ENCODE measurements around the gene ZMIZ2. TPM values are rescaled to one million over a fixed set of nuclear protein-coding genes. Genes with fewer than 3 reads are reported as not detected.
"Not testable (repeated sequence)": the region's sequence is repeated elsewhere in the genome, so short reads cannot be mapped to it uniquely, and the experiment has no call there.

The ZMIZ2 gene
- polyA plus RNA-seq, 2 donors = 22.5 to 66.6 TPM

DNA sequence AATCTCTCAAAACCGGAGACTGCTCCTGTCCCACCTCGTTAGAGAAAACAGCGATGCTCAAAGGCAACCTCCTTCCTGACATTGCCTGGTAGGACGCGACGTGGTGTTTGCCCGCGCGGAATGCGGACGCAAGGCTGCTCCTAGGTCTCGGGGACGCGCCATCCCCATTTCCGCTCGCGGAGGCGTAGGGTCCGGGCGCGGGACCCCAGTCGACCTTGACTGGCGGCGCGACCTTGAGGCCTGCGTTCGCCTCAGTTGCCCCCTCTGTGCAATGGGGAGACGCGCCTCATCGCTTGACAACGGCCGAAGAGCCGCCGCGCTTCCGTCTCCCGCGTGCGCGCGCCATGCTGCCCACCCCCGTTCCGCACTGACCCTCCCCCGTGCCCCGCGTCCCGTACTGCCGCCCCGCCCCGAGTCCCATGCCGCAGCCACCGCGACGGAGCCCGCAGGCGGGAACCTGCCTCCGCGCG, 47.4 kb downstream of the ZMIZ2 start:
- Histone ChIP-seq H3K4me1 (ENCODE audit: control insufficient read depth in 2 of 2, insufficient read depth in 2 of 2, low read length in 1 of 2) (no peaks in the 10 kb centered on the region), H3K9me3 (ENCODE audit: control insufficient read depth in 2 of 2, insufficient read depth in 1 of 2, low read depth in 1 of 2, low read length in 1 of 2) (no peaks in the 10 kb centered on the region), H3K4me3 (ENCODE audit: low read depth in 1 of 2, low read length in 2 of 2) (peak overlapping the region; percentile 74 to 79), H3K27ac (ENCODE audit: low read depth in 2 of 2, low read length in 1 of 2) (peak overlapping the region; percentile 90 to 100), H3K27me3 (ENCODE audit: control insufficient read depth in 1 of 2, insufficient read depth in 2 of 2, low read length in 2 of 2) (no peaks in the 10 kb centered on the region), H3K36me3 (ENCODE audit: control insufficient read depth in 2 of 2, insufficient read depth in 2 of 2, low read length in 1 of 2) (peaks cover 3 to 14% of the 10 kb centered on the region in 2 donors)
- 0 to 1% methylated on average over 59 of the region's 59 CpGs for WGBS, 2 donors

DNA sequence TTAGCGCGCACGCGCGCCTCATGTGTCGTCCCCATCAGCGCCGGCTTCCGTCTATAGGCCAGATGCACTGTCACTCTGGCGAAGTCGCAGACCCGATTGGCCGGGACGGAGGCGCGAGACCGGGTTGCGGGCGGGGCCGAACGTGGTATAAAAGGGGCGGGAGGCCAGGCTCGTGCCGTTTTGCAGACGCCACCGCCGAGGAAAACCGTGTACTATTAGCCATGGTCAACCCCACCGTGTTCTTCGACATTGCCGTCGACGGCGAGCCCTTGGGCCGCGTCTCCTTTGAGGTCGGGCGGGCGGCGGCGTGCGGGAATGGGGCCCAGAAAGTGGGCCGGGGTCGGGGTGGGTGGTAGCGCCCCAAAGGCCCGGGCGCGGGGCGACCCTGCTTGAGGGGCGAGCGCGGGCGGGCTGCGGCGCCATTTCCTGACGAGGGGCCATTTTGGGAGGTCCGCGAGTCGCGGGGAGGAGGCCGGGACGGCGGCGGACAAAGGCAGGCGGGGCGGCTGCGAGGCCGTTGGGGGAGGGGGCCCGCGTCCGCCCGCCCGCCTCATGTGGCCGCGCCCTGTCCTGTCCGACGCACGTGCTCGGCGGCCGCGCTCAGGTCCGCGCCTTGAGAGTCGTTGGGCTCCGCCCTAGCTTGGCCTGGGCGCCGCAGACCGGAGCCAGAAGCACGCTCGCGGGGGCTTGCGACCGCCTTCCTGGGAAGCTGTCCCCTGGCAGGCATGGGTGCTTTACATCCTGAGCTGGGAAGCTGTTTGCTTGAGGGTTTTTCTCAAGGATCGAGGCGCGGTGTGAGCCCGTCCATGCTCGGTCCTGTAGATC, 48.1 kb downstream of the ZMIZ2 start, which contains the start of gene PPIA:
Gene PPIA, plus strand, starts transcription at position 178 of the 825 bp plus-strand sequence. Its CDS starts 44 bp downstream, at position 222.
- no peaks in the 10 kb centered on the region for H3K9me3 ChIP-seq (ENCODE audit: control insufficient read depth in 2 of 2, insufficient read depth in 1 of 2, low read depth in 1 of 2, low read length in 1 of 2)
- H3K36me3 ChIP-seq (ENCODE audit: control insufficient read depth in 2 of 2, insufficient read depth in 2 of 2, low read length in 1 of 2) = peaks cover 5 to 17% of the 10 kb centered on the region in 2 donors
- peak within 1 kb of the TSS; percentile 74 to 79 for H3K4me3 ChIP-seq (ENCODE audit: low read depth in 1 of 2, low read length in 2 of 2)
- H3K4me1 ChIP-seq (ENCODE audit: control insufficient read depth in 2 of 2, insufficient read depth in 2 of 2, low read length in 1 of 2) = no peaks in the 10 kb centered on the region
- H3K27me3 ChIP-seq (ENCODE audit: control insufficient read depth in 1 of 2, insufficient read depth in 2 of 2, low read length in 2 of 2) = no peaks in the 10 kb centered on the region
- peak within 1 kb of the TSS; percentile 96 to 100 for H3K27ac ChIP-seq (ENCODE audit: low read depth in 2 of 2, low read length in 1 of 2)
- 1% methylated on average over 97 to 99 of the region's 99 CpGs for WGBS, 2 donors

DNA sequence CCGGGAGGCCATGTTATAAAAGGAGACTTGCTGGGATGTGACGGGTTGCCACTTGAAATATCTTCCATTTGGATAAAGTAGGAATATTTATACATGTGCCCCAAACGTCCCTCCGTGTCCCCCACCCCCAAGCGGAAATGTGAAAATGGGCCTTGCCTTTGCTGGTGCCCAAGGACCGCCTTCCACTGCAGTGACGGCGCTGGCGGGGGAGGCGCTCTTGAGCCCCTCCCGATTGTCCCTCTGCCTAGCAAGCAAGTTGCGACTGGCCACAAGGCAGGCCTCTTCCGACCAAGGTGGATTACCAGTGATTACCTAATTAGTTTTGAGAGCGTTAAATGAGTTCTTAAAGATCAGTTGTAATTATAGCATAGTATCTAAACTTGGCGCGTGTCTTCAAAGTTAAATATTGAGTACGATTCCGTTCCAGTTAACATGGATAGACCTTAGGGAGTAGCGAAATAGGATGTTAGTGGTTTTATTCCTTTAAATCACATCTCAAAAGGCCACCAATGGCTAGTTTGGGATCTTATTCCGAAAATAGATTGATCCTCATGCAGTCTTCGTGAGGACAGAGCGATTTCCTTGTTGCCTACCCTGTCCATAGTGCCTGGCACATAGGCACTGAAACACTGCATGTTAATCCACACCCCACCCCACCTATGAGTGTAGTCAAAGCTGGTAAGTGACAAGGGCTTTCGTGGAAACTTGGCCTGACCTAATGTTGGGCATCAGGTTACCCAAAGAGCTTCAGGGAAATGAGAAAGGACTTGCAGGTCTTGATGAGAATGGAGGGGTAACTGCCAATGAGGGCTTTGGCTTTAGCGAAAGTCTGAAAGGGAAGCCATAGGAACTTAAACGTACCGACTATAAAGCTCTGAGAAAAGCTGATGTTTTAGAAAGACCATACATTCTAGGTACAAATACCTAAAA, 48.9 kb downstream of the ZMIZ2 start:
- Histone ChIP-seq H3K27ac (ENCODE audit: low read depth in 2 of 2, low read length in 1 of 2) (peak overlapping the region; percentile 96 to 100), H3K27me3 (ENCODE audit: control insufficient read depth in 1 of 2, insufficient read depth in 2 of 2, low read length in 2 of 2) (no peaks in the 10 kb centered on the region), H3K4me1 (ENCODE audit: control insufficient read depth in 2 of 2, insufficient read depth in 2 of 2, low read length in 1 of 2) (no peaks in the 10 kb centered on the region), H3K4me3 (ENCODE audit: low read depth in 1 of 2, low read length in 2 of 2) (peak overlapping the region; percentile 71 to 79), H3K36me3 (ENCODE audit: control insufficient read depth in 2 of 2, insufficient read depth in 2 of 2, low read length in 1 of 2) (peaks cover 11 to 25% of the 10 kb centered on the region in 2 donors), H3K9me3 (ENCODE audit: control insufficient read depth in 2 of 2, insufficient read depth in 1 of 2, low read depth in 1 of 2, low read length in 1 of 2) (no peaks in the 10 kb centered on the region)
- 1 to 2% methylated on average over 26 of the region's 26 CpGs for WGBS, 2 donors

DNA sequence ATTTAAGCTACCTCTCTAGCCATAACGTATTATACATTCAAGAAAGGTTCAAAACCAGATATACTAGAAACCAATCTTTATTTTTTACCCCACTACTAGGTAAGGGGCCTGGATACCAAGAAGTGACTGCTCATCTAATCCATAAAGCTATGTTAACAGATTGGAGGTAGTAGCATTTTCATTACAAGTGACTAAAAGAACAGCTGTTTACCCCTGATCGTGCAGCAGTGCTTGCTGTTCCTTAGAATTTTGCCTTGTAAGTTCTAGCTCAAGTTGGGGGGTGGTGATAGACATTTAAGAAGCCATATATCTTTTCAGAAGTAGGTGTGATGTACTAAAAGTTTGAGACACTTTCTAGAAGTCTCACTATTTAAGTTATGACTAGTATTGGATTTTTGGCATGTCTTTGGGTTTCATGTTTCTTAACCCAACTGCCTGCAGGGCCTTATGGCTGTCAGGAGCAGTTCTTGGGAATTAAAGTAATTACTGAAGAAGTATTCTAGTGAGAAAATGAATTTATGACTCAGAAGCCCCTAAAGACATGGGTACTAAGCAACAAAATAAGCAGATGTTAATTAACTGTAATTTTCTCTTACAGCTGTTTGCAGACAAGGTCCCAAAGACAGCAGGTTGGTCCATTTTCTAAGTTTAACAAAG, 50.1 kb downstream of the ZMIZ2 start:
- Histone ChIP-seq H3K4me3 (ENCODE audit: low read depth in 1 of 2, low read length in 2 of 2) (peak overlapping the region in 1 of 2 donors; percentile 79), H3K36me3 (ENCODE audit: control insufficient read depth in 2 of 2, insufficient read depth in 2 of 2, low read length in 1 of 2) (peaks cover 11 to 29% of the 10 kb centered on the region in 2 donors), H3K27ac (ENCODE audit: low read depth in 2 of 2, low read length in 1 of 2) (no peak overlapping the region), H3K27me3 (ENCODE audit: control insufficient read depth in 1 of 2, insufficient read depth in 2 of 2, low read length in 2 of 2) (no peaks in the 10 kb centered on the region), H3K9me3 (ENCODE audit: control insufficient read depth in 2 of 2, insufficient read depth in 1 of 2, low read depth in 1 of 2, low read length in 1 of 2) (no peaks in the 10 kb centered on the region), H3K4me1 (ENCODE audit: control insufficient read depth in 2 of 2, insufficient read depth in 2 of 2, low read length in 1 of 2) (no peaks in the 10 kb centered on the region)
- 7 to 11% methylated on average over 2 of the region's 2 CpGs for WGBS, 2 donors

DNA sequence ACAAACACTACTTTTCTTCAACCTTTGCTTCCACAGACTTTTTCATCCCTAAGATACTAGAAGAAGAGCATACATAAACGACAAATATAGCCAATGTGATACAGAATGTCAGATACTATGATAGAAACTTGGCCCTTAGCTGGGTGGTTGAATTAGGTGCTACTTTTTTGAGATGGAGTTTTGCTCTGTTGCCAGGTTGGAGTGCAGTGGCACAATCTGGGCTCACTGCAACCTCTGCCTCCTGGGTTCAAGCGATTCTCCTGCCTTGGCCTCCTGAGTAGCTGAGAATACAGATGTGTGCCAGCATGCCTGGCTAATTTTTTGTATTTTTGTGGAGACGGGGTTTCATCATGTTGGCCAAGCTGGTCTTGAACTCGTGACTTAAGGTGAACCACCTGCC, 51.3 kb downstream of the ZMIZ2 start:
- no peak overlapping the region for H3K4me3 ChIP-seq (ENCODE audit: low read depth in 1 of 2, low read length in 2 of 2)
- H3K9me3 ChIP-seq (ENCODE audit: control insufficient read depth in 2 of 2, insufficient read depth in 1 of 2, low read depth in 1 of 2, low read length in 1 of 2) = no peaks in the 10 kb centered on the region
- H3K27ac ChIP-seq (ENCODE audit: low read depth in 2 of 2, low read length in 1 of 2) = no peak overlapping the region
- no peaks in the 10 kb centered on the region for H3K27me3 ChIP-seq (ENCODE audit: control insufficient read depth in 1 of 2, insufficient read depth in 2 of 2, low read length in 2 of 2)
- no peaks in the 10 kb centered on the region for H3K4me1 ChIP-seq (ENCODE audit: control insufficient read depth in 2 of 2, insufficient read depth in 2 of 2, low read length in 1 of 2)
- peaks cover 11 to 32% of the 10 kb centered on the region in 2 donors for H3K36me3 ChIP-seq (ENCODE audit: control insufficient read depth in 2 of 2, insufficient read depth in 2 of 2, low read length in 1 of 2)
- 68 to 73% methylated on average over 4 of the region's 4 CpGs for WGBS, 2 donors

DNA sequence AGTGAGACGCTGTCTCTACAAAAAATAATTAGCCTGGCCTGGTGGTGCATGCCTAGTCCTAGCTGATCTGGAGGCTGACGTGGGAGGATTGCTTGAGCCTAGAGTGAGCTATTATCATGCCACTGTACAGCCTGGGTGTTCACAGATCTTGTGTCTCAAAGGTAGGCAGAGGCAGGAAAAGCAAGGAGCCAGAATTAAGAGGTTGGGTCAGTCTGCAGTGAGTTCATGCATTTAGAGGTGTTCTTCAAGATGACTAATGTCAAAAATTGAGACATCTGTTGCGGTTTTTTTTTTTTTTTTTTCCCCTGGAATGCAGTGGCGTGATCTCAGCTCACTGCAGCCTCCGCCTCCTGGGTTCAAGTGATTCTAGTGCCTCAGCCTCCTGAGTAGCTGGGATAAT, 53.2 kb downstream of the ZMIZ2 start:
- Histone ChIP-seq H3K4me3 (ENCODE audit: low read depth in 1 of 2, low read length in 2 of 2) (no peak overlapping the region), H3K4me1 (ENCODE audit: control insufficient read depth in 2 of 2, insufficient read depth in 2 of 2, low read length in 1 of 2) (no peaks in the 10 kb centered on the region), H3K36me3 (ENCODE audit: control insufficient read depth in 2 of 2, insufficient read depth in 2 of 2, low read length in 1 of 2) (peaks cover 11 to 32% of the 10 kb centered on the region in 2 donors), H3K27ac (ENCODE audit: low read depth in 2 of 2, low read length in 1 of 2) (peak overlapping the region in 1 of 2 donors; percentile 1), H3K27me3 (ENCODE audit: control insufficient read depth in 1 of 2, insufficient read depth in 2 of 2, low read length in 2 of 2) (no peaks in the 10 kb centered on the region), H3K9me3 (ENCODE audit: control insufficient read depth in 2 of 2, insufficient read depth in 1 of 2, low read depth in 1 of 2, low read length in 1 of 2) (no peaks in the 10 kb centered on the region)
- 82 to 84% methylated on average over 5 of the region's 5 CpGs for WGBS, 2 donors

DNA sequence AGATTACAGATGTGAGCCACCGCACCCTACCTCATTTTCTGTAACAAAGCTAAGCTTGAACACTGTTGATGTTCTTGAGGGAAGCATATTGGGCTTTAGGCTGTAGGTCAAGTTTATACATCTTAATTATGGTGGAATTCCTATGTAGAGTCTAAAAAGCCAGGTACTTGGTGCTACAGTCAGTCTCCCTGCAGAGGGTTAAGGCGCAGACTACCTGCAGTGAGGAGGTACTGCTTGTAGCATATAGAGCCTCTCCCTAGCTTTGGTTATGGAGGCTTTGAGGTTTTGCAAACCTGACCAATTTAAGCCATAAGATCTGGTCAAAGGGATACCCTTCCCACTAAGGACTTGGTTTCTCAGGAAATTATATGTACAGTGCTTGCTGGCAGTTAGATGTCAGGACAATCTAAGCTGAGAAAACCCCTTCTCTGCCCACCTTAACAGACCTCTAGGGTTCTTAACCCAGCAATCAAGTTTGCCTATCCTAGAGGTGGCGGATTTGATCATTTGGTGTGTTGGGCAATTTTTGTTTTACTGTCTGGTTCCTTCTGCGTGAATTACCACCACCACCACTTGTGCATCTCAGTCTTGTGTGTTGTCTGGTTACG, 53.9 kb downstream of the ZMIZ2 start:
- Histone ChIP-seq H3K4me3 (ENCODE audit: low read depth in 1 of 2, low read length in 2 of 2) (no peak overlapping the region), H3K27ac (ENCODE audit: low read depth in 2 of 2, low read length in 1 of 2) (no peak overlapping the region), H3K4me1 (ENCODE audit: control insufficient read depth in 2 of 2, insufficient read depth in 2 of 2, low read length in 1 of 2) (no peaks in the 10 kb centered on the region), H3K36me3 (ENCODE audit: control insufficient read depth in 2 of 2, insufficient read depth in 2 of 2, low read length in 1 of 2) (peaks cover 11 to 32% of the 10 kb centered on the region in 2 donors), H3K9me3 (ENCODE audit: control insufficient read depth in 2 of 2, insufficient read depth in 1 of 2, low read depth in 1 of 2, low read length in 1 of 2) (no peaks in the 10 kb centered on the region), H3K27me3 (ENCODE audit: control insufficient read depth in 1 of 2, insufficient read depth in 2 of 2, low read length in 2 of 2) (no peaks in the 10 kb centered on the region)
- 95 to 98% methylated on average over 5 of the region's 5 CpGs for WGBS, 2 donors

DNA sequence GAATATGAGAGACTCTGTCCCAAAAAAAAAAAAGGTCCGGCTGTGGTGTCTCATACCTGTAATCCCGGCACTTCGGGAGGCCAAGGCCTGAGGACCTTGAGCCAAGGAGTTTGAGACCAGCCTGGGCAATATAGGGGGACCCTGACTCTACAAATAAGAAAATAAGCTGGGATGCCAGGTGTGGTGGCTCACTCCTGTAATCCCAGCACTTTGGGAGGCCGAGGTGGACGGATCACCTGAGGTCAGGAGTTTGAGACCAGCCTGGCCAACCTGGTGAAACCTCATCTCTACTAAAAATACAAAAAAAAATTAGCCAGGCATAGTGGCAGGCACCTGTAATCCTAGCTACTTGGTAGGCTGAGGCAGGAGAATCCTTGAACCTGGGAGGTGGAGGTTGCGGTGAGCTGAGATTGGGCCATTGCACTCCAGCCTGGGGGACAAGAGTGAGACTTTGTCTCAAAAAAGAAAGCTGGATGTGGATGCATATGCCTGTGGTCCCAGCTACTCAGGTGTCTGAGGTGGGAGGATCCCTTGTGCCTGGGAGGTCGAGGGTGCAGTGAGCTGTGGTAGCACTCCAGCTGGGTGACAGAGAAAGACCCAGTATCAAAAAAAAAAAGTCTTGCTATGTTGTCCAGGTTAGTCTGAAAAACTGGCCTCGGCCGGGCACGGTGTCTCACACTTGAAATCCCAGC, 55.3 kb downstream of the ZMIZ2 start:
- peaks cover 10 to 30% of the 10 kb centered on the region in 2 donors for H3K36me3 ChIP-seq (ENCODE audit: control insufficient read depth in 2 of 2, insufficient read depth in 2 of 2, low read length in 1 of 2)

More for the DNA sequence above, 55.3 kb downstream of the ZMIZ2 start:
- not testable (repeated sequence) for H3K27me3 ChIP-seq (ENCODE audit: control insufficient read depth in 1 of 2, insufficient read depth in 2 of 2, low read length in 2 of 2); H3K4me3 ChIP-seq (ENCODE audit: low read depth in 1 of 2, low read length in 2 of 2); H3K9me3 ChIP-seq (ENCODE audit: control insufficient read depth in 2 of 2, insufficient read depth in 1 of 2, low read depth in 1 of 2, low read length in 1 of 2); H3K27ac ChIP-seq (ENCODE audit: low read depth in 2 of 2, low read length in 1 of 2); H3K4me1 ChIP-seq (ENCODE audit: control insufficient read depth in 2 of 2, insufficient read depth in 2 of 2, low read length in 1 of 2)
- 93 to 96% methylated on average over 10 of the region's 10 CpGs for WGBS, 2 donors
